ENCODE results near the gene TRPV6. TPM values are rescaled to one million over a fixed set of nuclear protein-coding genes. Genes with fewer than 3 reads are reported as not detected.

TRPV6 gene
- total and polyA plus RNA-seq, 2 of the 4 experiments (the other 2 are of a cell fraction): 0.03 TPM; not detected in 1

DNA sequence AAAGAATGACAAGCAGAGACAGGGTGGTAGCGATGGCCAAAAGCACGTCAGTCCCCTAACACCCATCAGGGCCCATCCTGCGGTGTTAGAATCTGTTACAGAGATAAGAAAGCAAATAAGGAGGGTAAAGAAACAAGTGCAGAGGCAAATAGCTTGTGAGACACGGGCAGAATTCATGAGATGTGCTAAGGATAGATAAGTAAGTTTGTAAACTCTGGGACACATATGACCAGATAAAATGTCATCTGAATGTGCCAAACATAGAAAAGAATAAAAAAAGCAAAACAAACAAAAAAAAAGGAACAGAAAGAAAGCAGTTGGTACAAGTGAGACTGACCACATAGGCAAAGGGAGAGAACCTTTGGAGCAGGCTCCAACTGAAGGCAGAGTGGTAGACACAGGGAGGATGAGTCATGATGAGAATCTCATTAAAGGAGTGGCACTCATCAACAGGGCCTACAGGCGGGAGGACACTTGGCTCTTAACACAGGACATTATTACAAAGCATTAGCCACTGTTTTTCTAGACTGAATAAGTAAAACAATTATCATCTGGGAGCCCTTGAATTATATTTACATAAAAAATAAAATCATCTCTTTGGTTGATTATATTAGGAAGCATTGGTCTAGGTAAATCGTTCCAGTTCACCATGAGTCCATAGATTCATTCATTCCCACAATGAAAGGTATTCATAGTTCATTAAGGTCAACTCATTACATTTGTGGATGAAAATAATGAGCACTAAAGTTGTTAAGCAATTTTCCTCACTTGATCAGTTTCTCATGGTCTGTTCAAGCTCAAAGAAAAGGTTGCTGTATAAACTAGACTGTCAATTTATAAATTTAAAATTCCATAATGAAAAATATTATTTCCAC, 52.1 kb downstream of the TRPV6 start:
- no peak for TF ChIP-seq MAZ (IDR thresholded peaks at IDR 0.05; ENCODE audit: borderline replicate concordance, low read depth, low read length)
- no peak for TF ChIP-seq POLR2A (IDR thresholded peaks at IDR 0.05; ENCODE audit: low read depth, low read length)
- TF ChIP-seq NFE2L2 (IDR thresholded peaks at IDR 0.05; ENCODE audit: low read depth, low read length): no peak
- TF ChIP-seq FOS (IDR thresholded peaks at IDR 0.05; ENCODE audit: low read depth, low read length): no peak
- no peak for TF ChIP-seq CHD1 (IDR thresholded peaks at IDR 0.05; ENCODE audit: low read depth, low read length)
- TF ChIP-seq CEBPB (IDR thresholded peaks at IDR 0.05; ENCODE audit: low read depth, low read length): no peak
- TF ChIP-seq RFX5 (IDR thresholded peaks at IDR 0.05; ENCODE audit: low read depth, low read length): no peak
- no peak for TF ChIP-seq RCOR1 (IDR thresholded peaks at IDR 0.05; ENCODE audit: insufficient replicate concordance, low read length)
- no peak for TF ChIP-seq SMC3 (IDR thresholded peaks at IDR 0.05; ENCODE audit: low read depth, low read length)
- H3K4me3 ChIP-seq (ENCODE audit: insufficient read depth, low read depth, low read length): no peak overlapping the region
- no peaks in the 10 kb centered on the region for H3K36me3 ChIP-seq (ENCODE audit: control insufficient read depth, insufficient read depth, low read length)
- no peak overlapping the region for H2BK120ac ChIP-seq (ENCODE audit: low read depth, low read length)
- H3K4ac ChIP-seq (ENCODE audit: low read depth, low read length): no peak overlapping the region
- in situ Hi-C loops (cut with MboI; ENCODE audit: low sequenced_read_pairs) (no loop called here), dilution Hi-C loops (cut with HindIII; ENCODE audit: low sequenced_read_pairs, unreplicated experiment) (no loop called here), intact Hi-C loops (cut with micrococcal nuclease) (no loop called here)
- H2AK5ac ChIP-seq (ENCODE audit: low read depth, low read length): no peak overlapping the region
- H3K18ac ChIP-seq (ENCODE audit: low read depth, low read length): no peak overlapping the region
- no peak overlapping the region for H3K14ac ChIP-seq (replicated peaks; ENCODE audit: low read depth, low read length)
- no peak overlapping the region for H3K56ac ChIP-seq (ENCODE audit: extremely low read depth, insufficient read depth, low read length)
- H3K4me2 ChIP-seq (ENCODE audit: low read depth, low read length): no peak overlapping the region
- H4K5ac ChIP-seq (ENCODE audit: low read depth, low read length): no peak overlapping the region
- ATAC-seq (ENCODE audit: low read depth): no peak
- H2AFZ ChIP-seq (replicated peaks; ENCODE audit: low read length, poor library complexity): no peak overlapping the region
- no CpG with 5 or more reads among the region's 6 CpGs for WGBS, 2 experiments (ENCODE audit: extremely low coverage in 2 of 2, insufficient read length in 1 of 2)
- H3K23ac ChIP-seq (ENCODE audit: low read depth, low read length): no peak overlapping the region
- no peaks in the 10 kb centered on the region for H3K9me3 ChIP-seq (ENCODE audit: control insufficient read depth, insufficient read depth, low read length)
- H4K20me1 ChIP-seq (ENCODE audit: insufficient read depth, low read length): no peaks in the 10 kb centered on the region
- H2BK15ac ChIP-seq (ENCODE audit: low read depth, low read length): no peak overlapping the region
- H3K27ac ChIP-seq (ENCODE audit: insufficient read depth, low read length): no peak overlapping the region
- no peaks in the 10 kb centered on the region for H3K9me1 ChIP-seq (ENCODE audit: insufficient read depth, low read length)
- H3K9ac ChIP-seq (ENCODE audit: low read depth, low read length): no peak overlapping the region
- no peaks in the 10 kb centered on the region for H3K27me3 ChIP-seq (ENCODE audit: control insufficient read depth, insufficient read depth, low read length)
- H2BK5ac ChIP-seq (ENCODE audit: low read depth, low read length, poor library complexity, severe bottlenecking): no peak overlapping the region
- H4K8ac ChIP-seq (ENCODE audit: low read depth in 2 of 2, low read length in 2 of 2): no peak overlapping the region
- no peaks in the 10 kb centered on the region for H3K79me1 ChIP-seq (ENCODE audit: low read depth in 1 of 2, low read length in 2 of 2)
- no peaks in the 10 kb centered on the region for H3K4me1 ChIP-seq (ENCODE audit: control insufficient read depth, insufficient read depth, low read length)
- CTCF ChIA-PET: no interaction called here
- no peak overlapping the region for H4K91ac ChIP-seq (ENCODE audit: insufficient read depth, low read depth, low read length)
- DNase-seq: no peak
- no peak overlapping the region for H2AK9ac ChIP-seq (replicated peaks; ENCODE audit: low read depth, low read length, poor library complexity)
- BruUV-seq (replicated peaks): no TSS peak
- POLR2A ChIA-PET (ENCODE audit: unreplicated experiment): no interaction called here
- no peak overlapping the region for H2BK20ac ChIP-seq (ENCODE audit: low read depth, low read length)
